MCF 10A (cell line): ENCODE results near the gene GPR153. TPM values are rescaled to one million over a fixed set of nuclear protein-coding genes. Genes with fewer than 3 reads are reported as not detected.

Experiments
- BruUV-seq: library from RNA; stranded (reverse); fragments of 400-500 nt; replicated peaks from 2 replicates; lab custom pipeline; 2021; lab: Mats Ljungman, UMichigan
- CTCF ChIA-PET: fragments of 300-600 bp; sonication (Branson Sonifier 250); formaldehyde crosslinking; extraction: SDS; loops from one replicate; lab custom pipeline; 2021; ENCODE audit warnings: antibody characterized with exemption, inconsistent platforms; lab: Yijun Ruan, JAX
- POLR2A ChIA-PET: fragments of 300-600, 350-650 bp; sonication (Branson Sonifier 250); formaldehyde crosslinking; extraction: SDS; loops from one replicate; lab custom pipeline; 2020; ENCODE audit warnings: antibody characterized with exemption, inconsistent platforms; lab: Yijun Ruan, JAX
- DNase-seq: peaks from one replicate; pipeline ENCODE4 v3.0.0-alpha.2; 2018; ENCODE audit not compliant: unreplicated experiment
- H3K27ac Mint-ChIP-seq: one replicate; pipeline ENCODE4 v1.8.0; 2022; ENCODE audit warnings: mild to moderate bottlenecking, low read depth, mixed read lengths; ENCODE audit not compliant: unreplicated experiment
- H3K27me3 Mint-ChIP-seq: one replicate; pipeline ENCODE4 v1.8.0; 2022; ENCODE audit warnings: mixed read lengths; ENCODE audit not compliant: insufficient read depth, unreplicated experiment
- H3K36me3 Mint-ChIP-seq: one replicate; pipeline ENCODE4 v1.8.0; 2022; ENCODE audit warnings: mild to moderate bottlenecking, moderate library complexity, mixed read lengths; ENCODE audit not compliant: insufficient read depth, unreplicated experiment
- H3K4me1 Mint-ChIP-seq: one replicate; pipeline ENCODE4 v1.8.0; 2022; ENCODE audit warnings: mixed read lengths; ENCODE audit not compliant: insufficient read depth, unreplicated experiment
- H3K4me3 Mint-ChIP-seq: one replicate; pipeline ENCODE4 v1.8.0; 2022; ENCODE audit warnings: mild to moderate bottlenecking, moderate library complexity, mixed read lengths; ENCODE audit not compliant: unreplicated experiment
- H3K9me3 Mint-ChIP-seq: one replicate; pipeline ENCODE4 v1.8.0; 2022; ENCODE audit warnings: mixed read lengths; ENCODE audit not compliant: unreplicated experiment
- CTCF ChIP-seq: fragments of 200-600 bp; IDR thresholded peaks from one replicate; pipeline ENCODE4 v1.8.0; 2022; ENCODE audit warnings: antibody characterized with exemption, mild to moderate bottlenecking; ENCODE audit not compliant: unreplicated experiment
- intact Hi-C: fragments of 100-400 bp; cut with micrococcal nuclease; formaldehyde crosslinking; loops from 2 replicates; pipeline ENCODE4 v1.14.1; 2022
- total RNA-seq: library from RNA; stranded (reverse); gene quantifications from 2 replicates; pipeline ENCODE4 v1.2.3, GENCODE V29; 2022

Gene GPR153
- total RNA-seq, 1 experiment from 2014 or later, result 5.0 TPM

DNA sequence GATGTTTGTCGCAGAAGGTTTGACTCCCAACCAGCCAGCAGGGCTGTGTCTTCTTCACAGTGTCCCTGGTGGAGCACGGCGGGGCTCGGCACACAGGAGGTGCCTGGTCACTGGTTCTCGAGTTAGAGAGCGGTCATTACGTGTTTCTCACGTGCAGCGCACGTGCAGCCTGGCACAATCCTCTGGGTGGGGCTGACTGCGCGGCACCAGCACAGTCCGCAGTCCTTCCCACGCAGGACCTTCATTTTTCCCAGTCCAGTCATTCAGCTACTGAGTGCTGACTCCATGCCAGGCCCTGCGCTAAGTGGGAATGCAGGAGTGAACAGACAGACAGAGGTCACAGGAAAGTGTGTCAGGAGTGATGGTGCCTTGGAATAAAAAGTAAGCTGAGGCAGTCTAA is 46.2 kb upstream of the GPR153 start:
- peaks cover 37% of the 10 kb centered on the region for H3K36me3 Mint-ChIP-seq
- no peak for DNase-seq
- no peaks in the 10 kb centered on the region for H3K27me3 Mint-ChIP-seq
- peaks cover 6% of the 10 kb centered on the region for H3K9me3 Mint-ChIP-seq
- intact Hi-C loops, result no loop called here
- no peak overlapping the region for H3K27ac Mint-ChIP-seq
- TF ChIP-seq CTCF, result no peak
- ChIA-PET POLR2A (interaction anchor here (0.5 kb wide), 1 partner anchor 282 kb away, joined by 3 read pairs; no protein-coding TSS in a partner anchor), CTCF (interaction anchor here (1.0 kb wide), 1 partner anchor 49 kb away, joined by 3 read pairs; no protein-coding TSS in a partner anchor)
- no peak overlapping the region for H3K4me3 Mint-ChIP-seq
- peaks cover 15% of the 10 kb centered on the region for H3K4me1 Mint-ChIP-seq
- no TSS peak for BruUV-seq

DNA sequence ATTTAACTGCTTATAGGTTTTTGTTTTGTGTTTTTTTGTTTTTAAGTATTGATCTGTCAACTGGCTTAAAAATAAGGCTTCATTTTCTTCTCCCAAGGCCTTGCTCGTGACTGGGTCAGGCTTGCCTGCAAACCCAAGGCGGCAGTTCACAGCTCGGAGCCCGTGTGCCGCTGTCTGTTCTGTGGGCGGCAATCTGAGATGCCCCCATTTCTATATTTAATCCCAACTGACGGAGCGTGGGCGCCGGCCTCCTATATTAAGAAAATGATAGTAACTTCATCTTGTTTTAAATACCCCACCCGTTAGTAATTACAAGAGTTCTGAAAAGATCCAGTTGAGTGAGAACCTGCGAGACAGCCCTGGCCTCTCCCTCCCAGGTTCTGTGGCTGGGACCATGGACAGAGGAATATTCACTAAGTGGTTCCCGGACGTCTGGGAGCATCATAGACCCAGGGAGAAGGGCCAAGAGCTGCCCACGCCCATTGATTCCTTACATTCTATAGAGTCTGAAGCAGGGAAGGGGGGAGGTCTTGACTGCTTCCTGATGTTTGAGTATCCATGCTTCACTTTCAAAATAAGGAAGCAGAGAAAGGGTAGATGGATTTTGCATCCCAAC is 42.6 kb upstream of the GPR153 start:
- H3K9me3 Mint-ChIP-seq, result peaks cover 6% of the 10 kb centered on the region

GRCh38 chr1:6302568-6302967 is 41.7 kb upstream of the GPR153 start:
- no peak for TF ChIP-seq CTCF
- peak; percentile 50 for DNase-seq
- Mint-ChIP-seq H3K27ac (no peak overlapping the region), H3K27me3 (no peaks in the 10 kb centered on the region), H3K36me3 (peaks cover 25% of the 10 kb centered on the region), H3K4me1 (peaks cover 47% of the 10 kb centered on the region), H3K9me3 (no peaks in the 10 kb centered on the region), H3K4me3 (no peak overlapping the region)
- POLR2A ChIA-PET, result no interaction called here
- intact Hi-C loops, result no loop called here
- CTCF ChIA-PET, result interaction anchor here (0.6 kb wide), 1 partner anchor 56 kb away, joined by 3 read pairs; no protein-coding TSS in a partner anchor
- no TSS peak for BruUV-seq

More for the DNA sequence above, 42.6 kb upstream of the GPR153 start:
- no peak overlapping the region for H3K4me3 Mint-ChIP-seq
- intact Hi-C loops, result no loop called here
- no peak for DNase-seq
- peak overlapping the region; percentile 25 for H3K27ac Mint-ChIP-seq
- H3K36me3 Mint-ChIP-seq, result peaks cover 22% of the 10 kb centered on the region
- H3K27me3 Mint-ChIP-seq, result no peaks in the 10 kb centered on the region
- ChIA-PET CTCF (no interaction called here), POLR2A (interaction anchor here (0.8 kb wide), 1 partner anchor 17 kb away, joined by 3 read pairs; no protein-coding TSS in a partner anchor)
- TF ChIP-seq CTCF, result no peak
- H3K4me1 Mint-ChIP-seq, result peaks cover 47% of the 10 kb centered on the region
- BruUV-seq, result no TSS peak

- Mint-ChIP-seq H3K9me3 (no peaks in the 10 kb centered on the region), H3K27me3 (no peaks in the 10 kb centered on the region), H3K4me3 (peak overlapping the region; percentile 33), H3K4me1 (peaks cover 47% of the 10 kb centered on the region), H3K27ac (peak overlapping the region; percentile 87), H3K36me3 (peaks cover 20% of the 10 kb centered on the region)
- intact Hi-C loops, result no loop called here
- BruUV-seq, result no TSS peak
- POLR2A ChIA-PET, result interaction anchor here (1.0 to 1.1 kb wide), 2 partner anchors 9 to 114 kb away, joined by 3 to 5 read pairs; no protein-coding TSS in a partner anchor
- TF ChIP-seq CTCF, result no peak
- CTCF ChIA-PET, result interaction anchor here (0.7 to 1.2 kb wide), 4 partner anchors 15 to 1619 kb away, joined by 3 to 4 read pairs (median 3); no protein-coding TSS in a partner anchor
- DNase-seq, result peak; percentile 89
Observed at GRCh38 chr1:6301526-6301925, 40.6 kb upstream of the GPR153 start.
